GM12878 (cell line): ENCODE measurements around the gene ZNF766. TPM values are rescaled to one million over a fixed set of nuclear protein-coding genes. Genes with fewer than 3 reads are reported as not detected.

ENCODE experiments used
- BACH1 ChIP-seq: fragments of 450-650 bp; IDR thresholded peaks from 2 replicates; pipeline ENCODE4 v1.6.1; 2017; ENCODE audit warnings: mild to moderate bottlenecking, borderline replicate concordance
- BHLHE40 ChIP-seq, 2 experiments: fragments of 450-650 bp in 1 of 2; IDR thresholded peaks; 2 replicates each; pipeline ENCODE4 v1.6.1; 2011 to 2017; ENCODE audit warnings: low read depth in 2 of 2, borderline replicate concordance in 1 of 2, improper control_type of control experiment in 1 of 2, low read length in 1 of 2, mild to moderate bottlenecking in 1 of 2
- CHD1 ChIP-seq: IDR thresholded peaks from 2 replicates; pipeline ENCODE4 v1.6.1; 2012; ENCODE audit warnings: low read depth, low read length, improper control_type of control experiment
- CHD2 ChIP-seq: IDR thresholded peaks from 2 replicates; pipeline ENCODE4 v1.6.1; 2011; ENCODE audit warnings: low read depth, low read length, improper control_type of control experiment, borderline replicate concordance
- E2F4 ChIP-seq: IDR thresholded peaks from 2 replicates; pipeline ENCODE4 v1.6.1; 2012; ENCODE audit warnings: low read depth, low read length, improper control_type of control experiment
- ESRRA ChIP-seq: IDR thresholded peaks from 2 replicates; pipeline ENCODE4 v1.6.1; 2012; ENCODE audit warnings: mild to moderate bottlenecking, low read length, improper control_type of control experiment
- ETV6 ChIP-seq, 2 experiments: fragments of 450-650 bp in 1 of 2; IDR thresholded peaks in 1 of 2; conservative IDR thresholded peaks in 1 of 2; 2 replicates each; pipeline ENCODE4 v1.6.1; 2014; ENCODE audit warnings: antibody characterized with exemption in 1 of 2, borderline replicate concordance in 1 of 2, low read depth in 1 of 2, mild to moderate bottlenecking in 1 of 2, moderate library complexity in 1 of 2
- HDAC2 ChIP-seq: fragments of 200-600 bp; sonication (generic); IDR thresholded peaks from 2 replicates; pipeline ENCODE4 v1.6.1; 2017
- HDAC6 ChIP-seq: fragments of 200-600 bp; sonication (generic); IDR thresholded peaks from one replicate; pipeline ENCODE4 v1.8.0; 2017; ENCODE audit warnings: antibody characterized with exemption; ENCODE audit not compliant: unreplicated experiment
- NBN ChIP-seq: fragments of 450-650 bp; IDR thresholded peaks from 2 replicates; pipeline ENCODE4 v1.6.1; 2016
- NR2C2 ChIP-seq: IDR thresholded peaks from 2 replicates; pipeline ENCODE4 v1.6.1; 2011; ENCODE audit warnings: borderline replicate concordance, low read depth; ENCODE audit not compliant: control insufficient read depth, insufficient read length
- NR2F1 ChIP-seq: fragments of 450-650 bp; conservative IDR thresholded peaks from 2 replicates; pipeline ENCODE4 v1.6.1; 2017; ENCODE audit warnings: mild to moderate bottlenecking
- PAX5 ChIP-seq: IDR thresholded peaks from 2 replicates; pipeline ENCODE4 v1.6.1; 2011; ENCODE audit warnings: low read depth, low read length, borderline replicate concordance
- POU2F2 ChIP-seq: IDR thresholded peaks from 3 replicates; pipeline ENCODE4 v1.6.1; 2011; ENCODE audit warnings: low read depth, mild to moderate bottlenecking, low read length, borderline replicate concordance
- RAD51 ChIP-seq: fragments of 450-650 bp; IDR thresholded peaks from 2 replicates; pipeline ENCODE4 v1.6.1; 2016; ENCODE audit warnings: moderate library complexity, mild to moderate bottlenecking, inconsistent platforms
- RBBP5 ChIP-seq: fragments of 200-600 bp; sonication (generic); conservative IDR thresholded peaks from 2 replicates; pipeline ENCODE4 v1.6.1; 2016
- SIN3A ChIP-seq: IDR thresholded peaks from 2 replicates; pipeline ENCODE4 v1.6.1; 2012; ENCODE audit warnings: low read depth, low read length, improper control_type of control experiment
- SIX5 ChIP-seq: IDR thresholded peaks from 2 replicates; pipeline ENCODE4 v1.6.1; 2011; ENCODE audit warnings: mild to moderate bottlenecking, low read depth, low read length, moderate library complexity; ENCODE audit not compliant: severe bottlenecking
- SREBF1 ChIP-seq: IDR thresholded peaks from 2 replicates; pipeline ENCODE4 v1.6.1; 2012; ENCODE audit warnings: mild to moderate bottlenecking, low read length
- STAT1 ChIP-seq: fragments of 450-650 bp; conservative IDR thresholded peaks from 2 replicates; pipeline ENCODE4 v1.6.1; 2014; ENCODE audit warnings: antibody characterized with exemption, mild to moderate bottlenecking
- TCF3 ChIP-seq: IDR thresholded peaks from 2 replicates; pipeline ENCODE4 v1.6.1; 2012; ENCODE audit warnings: low read depth, mild to moderate bottlenecking, low read length, borderline replicate concordance; ENCODE audit not compliant: insufficient read depth
- ZBTB40 ChIP-seq: fragments of 450-650 bp; IDR thresholded peaks from 2 replicates; pipeline ENCODE4 v1.6.1; 2016; ENCODE audit warnings: mild to moderate bottlenecking, moderate library complexity, borderline replicate concordance
- ZNF217 ChIP-seq: fragments of 450-650 bp; IDR thresholded peaks from 2 replicates; pipeline ENCODE4 v1.6.1; 2017; ENCODE audit warnings: antibody characterized with exemption, mild to moderate bottlenecking
- ZNF622 ChIP-seq: fragments of 450-650 bp; IDR thresholded peaks from 2 replicates; pipeline ENCODE4 v1.6.1; 2017; ENCODE audit warnings: mild to moderate bottlenecking, inconsistent platforms
- ZSCAN29 ChIP-seq: fragments of 450-650 bp; IDR thresholded peaks from 2 replicates; pipeline ENCODE4 v1.6.1; 2017; ENCODE audit warnings: mild to moderate bottlenecking, moderate library complexity
- polyA plus RNA-seq, 11 experiments: library from polyadenylated mRNA; depleted of rRNA in 4 of 11; unstranded in 6 of 11; stranded (reverse) in 5 of 11; fragments of >200 nt; fragmentation: Nextera tagmentation in 4 of 11; fragmentation: Illumina TruSeq in 1 of 11; extraction: Ambion mirVana in 4 of 11; extraction: Trizol in 1 of 11; gene quantifications; 1 replicate in 1 of 11; 2 replicates in 10 of 11; pipeline versions ENCODE4 v1.2.1 to v1.2.3, GENCODE V29; 2011 to 2016; ENCODE audit warnings: inconsistent platforms in 2 of 11, missing spikeins in 2 of 11, low read depth in 1 of 11
- total RNA-seq, 4 experiments: library from RNA; depleted of rRNA in 3 of 4; stranded (reverse); fragments of >200 nt in 3 of 4; fragmentation: Illumina TruSeq in 1 of 4; extraction: Trizol in 1 of 4; gene quantifications; 2 replicates each; pipeline versions ENCODE4 v1.2.1 to v1.2.3, GENCODE V29; 2013 to 2021

The ZNF766 gene
- total and polyA plus RNA-seq, 10 of the 15 experiments (the other 5 are each of a cell fraction or from before 2014, with no cell fraction given) = 7.2 to 20.0 (median 16.4) TPM

GRCh38 chr19:52269338-52270261 is at the start of gene ZNF766 (continued):
- TF ChIP-seq NR2F1 = no peak
- TF ChIP-seq NBN = peak; percentile 69; the same call in 1 of the 2 replicates
- no peak for TF ChIP-seq TCF3
- TF ChIP-seq E2F4 = peak; percentile 71; the same call in 1 of the 2 replicates
- no peak for TF ChIP-seq ZNF217
- TF ChIP-seq HDAC6 = no peak
- peak; percentile 93 for TF ChIP-seq SIN3A
- no peak for TF ChIP-seq HDAC2
- TF ChIP-seq BACH1 = no peak; the same call in 1 of the 2 replicates
- 0 out of 2 replicates have a peak, but pooled peaks have one; percentile 8 for TF ChIP-seq PAX5
- no peak for TF ChIP-seq RAD51
- TF ChIP-seq STAT1 = no peak
- TF ChIP-seq SREBF1 = no peak
- no peak for TF ChIP-seq NR2C2
- TF ChIP-seq ZBTB40 = no peak; the same call in 1 of the 2 replicates
- no peak for TF ChIP-seq ETV6 (conservative IDR thresholded peaks at IDR 0.05 in 1 of 2, IDR thresholded peaks at IDR 0.05 in 1 of 2; ENCODE audit: borderline replicate concordance in 1 of 2, low read depth in 1 of 2)
- 0 out of 2 replicates have a peak, but pooled peaks have one; percentile 69 for TF ChIP-seq CHD1
- TF ChIP-seq ZSCAN29 = no peak
- no peak for TF ChIP-seq RBBP5
- TF ChIP-seq POU2F2 = peak; percentile 51; the same call in 2 of the 3 replicates
- no peak for TF ChIP-seq ESRRA
- no peak for TF ChIP-seq ZNF622
- TF ChIP-seq BHLHE40 (IDR thresholded peaks at IDR 0.05; ENCODE audit: borderline replicate concordance in 1 of 2, low read depth in 2 of 2, low read length in 1 of 2) = peak; percentile 55 to 68
- peak; percentile 33; the same call in 1 of the 2 replicates for TF ChIP-seq CHD2
- no peak for TF ChIP-seq SIX5
